Bronchial epithelial cell (primary cell): ENCODE data around the gene NAP1L4. TPM values are rescaled to one million over a fixed set of nuclear protein-coding genes. Genes with fewer than 3 reads are reported as not detected.

Experiments used
- DNase-seq: peaks from one replicate; pipeline ENCODE4 v3.0.0-alpha.2; 2010; ENCODE audit warnings: low read depth
- FAIRE-seq: peaks from 2 replicates; lab custom pipeline; 2011; peaks lifted over from hg19 to GRCh38; lab: Jason Lieb, UNC
- H3K27me3 ChIP-seq: 2 replicates; pipeline ENCODE4 v1.5.1; 2011; ENCODE audit warnings: low read length; ENCODE audit not compliant: control insufficient read depth, insufficient read depth
- H3K36me3 ChIP-seq: 2 replicates; pipeline ENCODE4 v1.5.1; 2011; ENCODE audit warnings: low read length; ENCODE audit not compliant: control insufficient read depth, insufficient read depth
- H3K4me3 ChIP-seq: 2 replicates; pipeline ENCODE4 v1.5.1; 2011; ENCODE audit warnings: mild to moderate bottlenecking, low read depth, low read length, control low read depth
- CTCF ChIP-seq: IDR thresholded peaks from 2 replicates; pipeline ENCODE4 v1.5.1; 2011; ENCODE audit warnings: mild to moderate bottlenecking, moderate library complexity, low read length, control low read depth, inconsistent platforms; ENCODE audit not compliant: insufficient read depth, severe bottlenecking
- total RNA-seq: library from RNA; depleted of rRNA; stranded (reverse); fragments of >200 nt; gene quantifications from 2 replicates; pipeline ENCODE4 v1.2.1, GENCODE V29; 2014

The NAP1L4 gene
- total RNA-seq, 1 donor from 2014 or later, result 101 TPM

- DNase-seq (no peak), FAIRE-seq (no peak)
- H3K4me3 ChIP-seq, result no peak overlapping the region
- H3K27me3 ChIP-seq, result no peaks in the 10 kb centered on the region
- TF ChIP-seq CTCF, result no peak
- no peaks in the 10 kb centered on the region for H3K36me3 ChIP-seq
Observed at GRCh38 chr11:2921742-2922493, 70.2 kb downstream of the NAP1L4 start.

- Histone ChIP-seq H3K4me3 (no peak overlapping the region), H3K36me3 (no peaks in the 10 kb centered on the region), H3K27me3 (no peaks in the 10 kb centered on the region)
- no peak for FAIRE-seq
- no peak for TF ChIP-seq CTCF
- DNase-seq, result no peak
Observed at GRCh38 chr11:2921261-2921660, 70.9 kb downstream of the NAP1L4 start.

DNA sequence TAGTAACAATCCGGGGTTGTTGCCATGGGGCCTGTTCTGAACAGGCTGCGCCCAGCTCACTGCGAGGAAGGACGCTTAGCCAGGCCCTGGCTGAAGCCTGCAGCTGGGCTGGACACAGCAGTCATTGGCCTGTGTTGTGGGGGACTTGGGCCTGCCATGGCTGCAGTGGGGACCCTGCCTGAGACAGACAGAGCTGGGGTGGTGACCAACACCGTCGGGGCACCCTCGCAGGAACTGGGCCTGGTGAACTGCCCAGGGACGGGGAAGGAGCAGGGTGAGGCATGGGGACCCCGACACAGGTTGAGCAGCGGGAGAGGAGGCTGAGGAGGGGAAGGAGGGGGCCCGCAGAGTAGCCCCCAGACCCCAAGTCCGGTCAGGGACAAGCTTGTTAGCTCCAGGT, 71.8 kb downstream of the NAP1L4 start:
- H3K4me3 ChIP-seq, result no peak overlapping the region
- FAIRE-seq (no peak), DNase-seq (no peak)
- TF ChIP-seq CTCF, result no peak
- no peaks in the 10 kb centered on the region for H3K36me3 ChIP-seq
- no peaks in the 10 kb centered on the region for H3K27me3 ChIP-seq

DNA sequence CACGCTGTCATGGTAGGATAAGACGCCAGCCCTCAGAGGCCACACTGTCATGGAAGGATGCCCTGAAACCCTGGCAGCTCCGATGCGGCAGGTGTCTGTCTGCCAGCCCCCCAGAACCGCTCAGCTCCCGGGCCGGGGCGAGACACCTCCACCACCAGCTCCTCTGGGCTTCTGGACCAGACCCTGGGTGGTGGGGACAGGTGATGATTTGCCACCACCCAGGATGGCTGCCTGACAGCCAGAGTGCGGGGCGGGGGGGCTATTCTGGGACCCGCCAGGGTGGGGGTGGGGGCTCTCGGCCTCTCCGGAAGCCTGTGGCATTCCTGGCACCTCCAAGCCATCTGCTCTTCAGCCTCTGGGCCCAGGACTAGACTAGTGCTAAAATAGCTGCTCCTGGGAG, 72.3 kb downstream of the NAP1L4 start:
- no peaks in the 10 kb centered on the region for H3K36me3 ChIP-seq
- H3K27me3 ChIP-seq, result no peaks in the 10 kb centered on the region
- FAIRE-seq (no peak), DNase-seq (no peak)
- no peak for TF ChIP-seq CTCF
- no peak overlapping the region for H3K4me3 ChIP-seq

- TF ChIP-seq CTCF, result no peak
- no peak for FAIRE-seq
- no peaks in the 10 kb centered on the region for H3K27me3 ChIP-seq
- no peak overlapping the region for H3K4me3 ChIP-seq
- no peak for DNase-seq
- no peaks in the 10 kb centered on the region for H3K36me3 ChIP-seq
Observed at GRCh38 chr11:2919188-2919587, 72.9 kb downstream of the NAP1L4 start.

GRCh38 chr11:2917842-2918490, 74.2 kb downstream of the NAP1L4 start:
- no peaks in the 10 kb centered on the region for H3K27me3 ChIP-seq
- TF ChIP-seq CTCF, result no peak
- H3K36me3 ChIP-seq, result no peaks in the 10 kb centered on the region
- FAIRE-seq (no peak), DNase-seq (no peak)
- no peak overlapping the region for H3K4me3 ChIP-seq
